K562 (cell line): Measurements from ENCODE around the gene CCDC9. TPM values are rescaled to one million over a fixed set of nuclear protein-coding genes. Genes with fewer than 3 reads are reported as not detected.

Source experiments
- ATF7 ChIP-seq: fragments of 450-650 bp; IDR thresholded peaks from 2 replicates; pipeline ENCODE4 v1.7.1; 2014; ENCODE audit warnings: mild to moderate bottlenecking, moderate library complexity
- KLF13 ChIP-seq: fragments of 450-650 bp; IDR thresholded peaks from 2 replicates; pipeline ENCODE4 v1.6.1; 2016; ENCODE audit warnings: missing genetic modification characterization, low read depth, mild to moderate bottlenecking, missing compliant biosample characterization, moderate library complexity, borderline replicate concordance
- NEUROD1 ChIP-seq: fragments of 150-350 bp; IDR thresholded peaks from 2 replicates; pipeline ENCODE4 v1.6.1; 2014; ENCODE audit warnings: borderline replicate concordance, low read length, low read depth; ENCODE audit not compliant: partially characterized antibody
- NR1H2 ChIP-seq: sonication (generic); formaldehyde crosslinking; IDR thresholded peaks from 2 replicates; pipeline ENCODE4 v1.4.0; 2020; ENCODE audit warnings: mild to moderate bottlenecking, missing genetic modification reagents
- POLR2AphosphoS5 ChIP-seq: IDR thresholded peaks from 2 replicates; pipeline ENCODE4 v1.6.1; 2011; ENCODE audit warnings: mild to moderate bottlenecking, low read depth, low read length, moderate library complexity; ENCODE audit not compliant: control insufficient read depth, insufficient read depth
- POLR2B ChIP-seq: fragments of 450-650 bp; IDR thresholded peaks from 2 replicates; pipeline ENCODE4 v1.6.1; 2018; ENCODE audit warnings: low read depth; ENCODE audit not compliant: partially characterized antibody
- PPARD ChIP-seq: fragments of 250-450 bp; sonication (Bioruptor Pico); IDR thresholded peaks from 2 replicates; pipeline ENCODE4 v1.8.0; 2022; ENCODE audit warnings: inconsistent platforms, mild to moderate bottlenecking, moderate library complexity
- SIX5 ChIP-seq, 2 experiments: IDR thresholded peaks; 2 replicates each; pipeline ENCODE4 v1.6.1; 2011; ENCODE audit warnings: low read length in 2 of 2, borderline replicate concordance in 1 of 2, low read depth in 1 of 2, mild to moderate bottlenecking in 1 of 2, moderate library complexity in 1 of 2; ENCODE audit not compliant: insufficient read depth in 1 of 2
- SMAD2 ChIP-seq: fragments of 150-350 bp; IDR thresholded peaks from 2 replicates; pipeline ENCODE4 v1.6.1; 2014; ENCODE audit warnings: low read depth, mild to moderate bottlenecking, low read length
- ZBTB40 ChIP-seq, 2 experiments: fragments of 450-650 bp in 1 of 2; sonication (generic) in 1 of 2; formaldehyde crosslinking in 1 of 2; IDR thresholded peaks; 2 replicates each; pipeline versions ENCODE4 v1.7.1 to v1.9.0; 2016 to 2022; ENCODE audit warnings: inconsistent platforms in 1 of 2, mild to moderate bottlenecking in 1 of 2, missing genetic modification reagents in 1 of 2
- ZNF436 ChIP-seq: fragments of 250-450, 450-650 bp; sonication (Bioruptor Pico); formaldehyde crosslinking; IDR thresholded peaks from 2 replicates; pipeline ENCODE4 v1.7.0; 2020; ENCODE audit warnings: mild to moderate bottlenecking
- ZNF449 ChIP-seq: fragments of 250-450 bp; sonication (Bioruptor Pico); IDR thresholded peaks from 2 replicates; pipeline ENCODE4 v1.8.0; 2022; ENCODE audit warnings: moderate library complexity, mild to moderate bottlenecking, inconsistent platforms
- ZNF764 ChIP-seq: fragments of 250-450 bp; sonication (Bioruptor Pico); IDR thresholded peaks from 2 replicates; pipeline ENCODE4 v1.4.0; 2020; ENCODE audit warnings: low read depth, mild to moderate bottlenecking, moderate library complexity
- polyA plus RNA-seq, 8 experiments: library from polyadenylated mRNA; depleted of rRNA in 4 of 8; stranded (reverse) in 5 of 8; unstranded in 3 of 8; fragments of >200 nt; fragmentation: Nextera tagmentation in 2 of 8; fragmentation: Illumina TruSeq in 1 of 8; extraction: Ambion mirVana in 2 of 8; extraction: Trizol in 1 of 8; gene quantifications; 2 replicates each; pipeline versions ENCODE4 v1.2.1 to v1.2.3, GENCODE V29; 2011 to 2014; ENCODE audit warnings: inconsistent platforms in 1 of 8, missing spikeins in 1 of 8
- total RNA-seq, 7 experiments: library from RNA; depleted of rRNA in 6 of 7; stranded (reverse); fragments of >200 nt in 6 of 7; fragmentation: Illumina TruSeq in 2 of 7; extraction: Trizol in 2 of 7; gene quantifications; 2 replicates each; pipeline versions ENCODE4 v1.2.1 to v1.2.3, GENCODE V29; 2011 to 2021; ENCODE audit warnings: low replicate concordance in 1 of 7

Gene CCDC9
- total and polyA plus RNA-seq, 9 of the 15 experiments (the other 6 are each of a cell fraction or from before 2014, with no cell fraction given) = 0.23 to 38.6 (median 8.4) TPM

- TF ChIP-seq ZBTB40 (IDR thresholded peaks at IDR 0.05) (peak; percentile 67; the same call in 1 of the 2 replicates), ZBTB40 (CRISPR knock-in tag; IDR thresholded peaks at IDR 0.05) (no peak), ZNF764 (CRISPR knock-in tag) (no peak), POLR2B (no peak), POLR2AphosphoS5 (0 out of 2 replicates have a peak, but pooled peaks have one; percentile 33), KLF13 (tag) (no peak), NEUROD1 (peak; percentile 39), NR1H2 (no peak), ZNF449 (CRISPR knock-in tag) (no peak), ZNF436 (CRISPR knock-in tag) (no peak), SIX5 (IDR thresholded peaks at IDR 0.05; ENCODE audit: borderline replicate concordance in 1 of 2, insufficient read depth in 1 of 2, low read depth in 1 of 2, low read length in 2 of 2) (no peak), SMAD2 (no peak), PPARD (CRISPR knock-in tag) (no peak), ATF7 (peak; percentile 98)
These were observed 15.1 kb upstream of the CCDC9 start (continued) for GRCh38 chr19:47240996-47241918.
